Nephron (organoid): Measurements from ENCODE around the gene PHF24.

Experiments
- H3K27ac Mint-ChIP-seq, 3 experiments: 2 replicates each; pipeline ENCODE4 v1.8.0; 2020; ENCODE audit warnings: mixed read lengths in 3 of 3, mild to moderate bottlenecking in 2 of 3, moderate library complexity in 1 of 3
- H3K27me3 Mint-ChIP-seq: 2 replicates; pipeline ENCODE4 v1.8.0; 2021; ENCODE audit warnings: low read depth, mild to moderate bottlenecking, moderate library complexity, mixed read lengths
- H3K36me3 Mint-ChIP-seq: 2 replicates; pipeline ENCODE4 v1.8.0; 2020; ENCODE audit warnings: low read depth, mixed read lengths
- H3K4me1 Mint-ChIP-seq: 2 replicates; pipeline ENCODE4 v1.8.0; 2020; ENCODE audit warnings: mixed read lengths
- H3K4me3 Mint-ChIP-seq, 3 experiments: 2 replicates each; pipeline ENCODE4 v1.8.0; 2020; ENCODE audit warnings: mild to moderate bottlenecking in 3 of 3, mixed read lengths in 3 of 3, moderate library complexity in 2 of 3
- H3K9me3 Mint-ChIP-seq: 2 replicates; pipeline ENCODE4 v1.8.0; 2020; ENCODE audit warnings: mixed read lengths
- TF ChIP-seq, protein P1 (sequence below), 3 experiments: fragments of 200-600 bp; sonication (generic); IDR thresholded peaks; one replicate each; pipeline ENCODE4 v1.5.0; 2021; ENCODE audit warnings: antibody characterized with exemption in 3 of 3; ENCODE audit not compliant: unreplicated experiment in 3 of 3

Gene PHF24

DNA sequence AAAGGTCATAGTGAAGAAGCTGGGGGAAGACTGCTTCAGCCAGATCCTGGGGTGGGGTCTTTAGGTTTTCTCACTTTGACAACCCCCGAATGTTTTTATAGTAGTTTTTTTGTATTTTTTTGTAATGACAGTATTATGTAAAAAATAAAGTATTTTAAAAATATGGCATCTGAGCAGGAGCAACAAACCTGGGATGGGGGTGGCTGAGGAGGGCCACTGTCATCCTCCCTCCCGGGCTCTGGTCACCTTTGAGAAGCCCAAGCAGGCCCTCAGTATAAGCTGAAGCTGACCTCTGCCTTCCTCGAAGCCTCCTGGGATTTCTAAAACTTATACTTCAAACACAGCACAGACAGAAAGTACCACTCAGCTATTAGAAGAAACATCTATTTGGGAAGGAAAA, 40.2 kb downstream of the PHF24 start:
- no peaks in the 10 kb centered on the region for H3K9me3 Mint-ChIP-seq
- TF ChIP-seq, protein P1, sequence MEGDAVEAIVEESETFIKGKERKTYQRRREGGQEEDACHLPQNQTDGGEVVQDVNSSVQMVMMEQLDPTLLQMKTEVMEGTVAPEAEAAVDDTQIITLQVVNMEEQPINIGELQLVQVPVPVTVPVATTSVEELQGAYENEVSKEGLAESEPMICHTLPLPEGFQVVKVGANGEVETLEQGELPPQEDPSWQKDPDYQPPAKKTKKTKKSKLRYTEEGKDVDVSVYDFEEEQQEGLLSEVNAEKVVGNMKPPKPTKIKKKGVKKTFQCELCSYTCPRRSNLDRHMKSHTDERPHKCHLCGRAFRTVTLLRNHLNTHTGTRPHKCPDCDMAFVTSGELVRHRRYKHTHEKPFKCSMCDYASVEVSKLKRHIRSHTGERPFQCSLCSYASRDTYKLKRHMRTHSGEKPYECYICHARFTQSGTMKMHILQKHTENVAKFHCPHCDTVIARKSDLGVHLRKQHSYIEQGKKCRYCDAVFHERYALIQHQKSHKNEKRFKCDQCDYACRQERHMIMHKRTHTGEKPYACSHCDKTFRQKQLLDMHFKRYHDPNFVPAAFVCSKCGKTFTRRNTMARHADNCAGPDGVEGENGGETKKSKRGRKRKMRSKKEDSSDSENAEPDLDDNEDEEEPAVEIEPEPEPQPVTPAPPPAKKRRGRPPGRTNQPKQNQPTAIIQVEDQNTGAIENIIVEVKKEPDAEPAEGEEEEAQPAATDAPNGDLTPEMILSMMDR (IDR thresholded peaks at IDR 0.05; ENCODE audit: unreplicated experiment in 3 of 3): no peak

DNA sequence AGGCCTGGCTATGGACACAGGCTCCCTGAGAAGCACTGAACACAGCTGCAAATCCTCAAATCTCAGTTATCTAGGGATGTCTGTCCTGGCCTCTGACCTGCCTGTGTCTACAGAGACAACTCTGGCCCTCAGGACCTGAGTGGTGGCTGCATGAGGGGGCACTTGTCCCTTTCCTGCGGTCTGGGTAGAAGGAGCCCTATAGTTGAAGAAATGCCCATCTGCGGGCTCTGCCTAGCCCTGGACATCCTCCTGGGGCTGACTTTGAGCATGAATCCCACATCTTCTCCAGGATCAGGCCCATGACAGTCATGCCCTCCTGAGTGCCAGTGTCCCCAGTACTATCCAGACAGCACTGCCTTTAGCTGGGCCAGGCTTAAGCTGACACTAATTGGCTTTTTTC, 41.5 kb downstream of the PHF24 start:
- TF ChIP-seq, protein P1 (IDR thresholded peaks at IDR 0.05; ENCODE audit: unreplicated experiment in 3 of 3): no peak
- peaks cover 18% of the 10 kb centered on the region for H3K4me1 Mint-ChIP-seq
- H3K36me3 Mint-ChIP-seq: peaks cover 6% of the 10 kb centered on the region
- H3K9me3 Mint-ChIP-seq: no peaks in the 10 kb centered on the region
- no peaks in the 10 kb centered on the region for H3K27me3 Mint-ChIP-seq
- H3K27ac Mint-ChIP-seq: no peak overlapping the region
- H3K4me3 Mint-ChIP-seq: no peak overlapping the region

More for the DNA sequence above, 40.2 kb downstream of the PHF24 start:
- H3K36me3 Mint-ChIP-seq: peaks cover 6% of the 10 kb centered on the region
- H3K27me3 Mint-ChIP-seq: no peaks in the 10 kb centered on the region
- no peak overlapping the region for H3K4me3 Mint-ChIP-seq
- H3K4me1 Mint-ChIP-seq: peaks cover 31% of the 10 kb centered on the region
- H3K27ac Mint-ChIP-seq: peak overlapping the region in 2 of 3 experiments; percentile 52 to 92

DNA sequence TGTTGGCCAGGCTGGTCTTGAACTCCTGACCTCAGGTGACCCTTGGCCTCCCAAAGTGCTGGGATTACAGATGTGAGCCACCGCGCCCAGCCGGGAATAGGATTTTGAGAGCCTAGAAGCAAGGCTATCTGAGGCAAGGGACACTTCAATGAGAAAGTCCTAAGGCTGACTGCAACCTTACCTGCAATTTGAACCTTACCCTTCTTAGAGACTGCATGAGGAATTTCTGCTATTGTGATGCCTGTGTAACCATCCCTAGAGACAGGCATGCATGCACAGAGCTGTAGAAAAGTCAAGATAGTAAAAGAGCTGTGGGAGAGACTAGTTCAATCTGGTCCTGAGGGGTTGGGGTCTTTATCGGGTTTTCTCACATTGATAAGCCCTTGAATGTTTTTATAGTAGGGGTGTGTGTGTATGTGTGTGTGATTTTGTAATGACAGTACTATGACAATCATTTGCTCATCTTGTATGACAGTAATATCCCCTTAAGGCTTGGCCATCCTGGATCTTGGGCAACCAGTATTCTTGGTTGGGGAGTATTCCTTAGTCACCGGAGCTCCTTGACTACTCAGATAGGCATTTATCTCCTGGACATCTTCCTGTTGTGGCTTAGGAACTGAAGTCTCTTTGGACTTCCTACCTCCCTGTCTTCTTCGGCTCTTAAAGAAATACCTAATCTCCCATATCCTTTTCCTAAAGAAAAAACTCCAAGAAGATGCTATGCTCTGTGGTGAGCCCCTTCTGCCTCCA, 42.6 kb downstream of the PHF24 start:
- H3K27me3 Mint-ChIP-seq: no peaks in the 10 kb centered on the region
- H3K9me3 Mint-ChIP-seq: no peaks in the 10 kb centered on the region
- H3K27ac Mint-ChIP-seq: no peak overlapping the region
- H3K36me3 Mint-ChIP-seq: peaks cover 6% of the 10 kb centered on the region
- H3K4me1 Mint-ChIP-seq: peaks cover 8% of the 10 kb centered on the region
- no peak overlapping the region for H3K4me3 Mint-ChIP-seq
- TF ChIP-seq, protein P1 (IDR thresholded peaks at IDR 0.05; ENCODE audit: unreplicated experiment in 3 of 3): no peak

DNA sequence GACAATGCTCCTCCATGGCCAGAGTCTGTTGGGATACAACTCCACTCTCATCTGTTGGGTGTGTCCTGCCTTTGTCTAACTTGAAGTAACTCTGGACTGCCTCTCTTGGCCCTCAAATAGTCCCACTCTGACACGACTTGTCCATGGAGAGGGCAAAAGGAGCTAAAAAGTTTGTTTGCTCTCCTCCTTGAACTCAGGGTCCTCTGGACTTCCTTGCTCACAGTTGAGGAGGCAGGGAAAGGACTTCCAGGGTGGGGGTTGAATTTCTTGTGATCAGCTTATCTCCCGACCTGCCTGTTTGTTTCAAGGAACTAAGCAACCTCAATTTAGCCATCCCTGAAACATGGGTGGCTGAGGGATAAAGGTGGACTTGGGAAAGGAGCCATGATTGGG, 43.2 kb downstream of the PHF24 start:
- TF ChIP-seq, protein P1 (IDR thresholded peaks at IDR 0.05; ENCODE audit: unreplicated experiment in 3 of 3): no peak
- no peaks in the 10 kb centered on the region for H3K9me3 Mint-ChIP-seq
- peaks cover 6% of the 10 kb centered on the region for H3K4me1 Mint-ChIP-seq
- no peak overlapping the region for H3K4me3 Mint-ChIP-seq
- peaks cover 6% of the 10 kb centered on the region for H3K36me3 Mint-ChIP-seq
- H3K27me3 Mint-ChIP-seq: no peaks in the 10 kb centered on the region
- no peak overlapping the region for H3K27ac Mint-ChIP-seq

DNA sequence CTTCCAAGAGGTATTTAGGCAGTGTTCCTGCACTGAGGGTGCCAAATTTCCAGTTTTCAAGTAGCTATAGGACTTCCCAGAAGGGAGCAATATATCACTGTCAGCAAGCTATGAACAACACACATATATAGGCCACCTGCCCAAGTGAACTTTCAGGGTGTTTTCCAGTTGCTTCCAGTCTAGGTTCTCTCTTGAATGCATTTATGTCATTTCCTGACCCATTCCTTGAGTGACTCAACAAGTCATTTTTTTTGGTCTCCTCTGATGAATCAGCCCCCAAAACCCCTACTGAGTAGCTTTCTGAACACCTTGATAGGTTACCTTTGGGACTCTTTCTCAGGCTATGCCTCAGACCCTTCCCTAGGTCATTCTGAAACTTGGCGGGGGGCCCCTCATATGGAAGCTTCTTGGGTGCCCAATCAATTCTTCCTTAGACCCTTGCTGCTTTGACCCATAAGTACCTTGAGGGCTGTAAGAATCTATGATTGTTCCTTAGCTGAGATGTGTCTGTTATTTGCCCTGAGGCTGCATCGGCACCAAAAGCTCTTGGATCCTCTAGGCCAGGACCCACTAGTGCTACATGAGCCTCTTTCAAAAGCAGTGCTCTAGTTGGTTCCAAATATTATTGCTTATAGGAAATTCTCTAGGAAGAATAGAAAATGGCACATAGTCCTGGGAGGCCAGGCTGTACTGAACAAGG, 43.9 kb downstream of the PHF24 start:
- H3K4me1 Mint-ChIP-seq: peaks cover 3% of the 10 kb centered on the region
- TF ChIP-seq, protein P1 (IDR thresholded peaks at IDR 0.05; ENCODE audit: unreplicated experiment in 3 of 3): no peak
- H3K27ac Mint-ChIP-seq: no peak overlapping the region
- no peak overlapping the region for H3K4me3 Mint-ChIP-seq
- no peaks in the 10 kb centered on the region for H3K9me3 Mint-ChIP-seq
- peaks cover 2% of the 10 kb centered on the region for H3K36me3 Mint-ChIP-seq
- no peaks in the 10 kb centered on the region for H3K27me3 Mint-ChIP-seq
